Superior temporal gyrus (tissue), 1 donor: ENCODE measurements around the gene PHETA1.

ENCODE experiments used
- DNase-seq: peaks from one replicate; pipeline ENCODE4 v3.0.0-alpha.2; 2016; ENCODE audit errors: extremely low spot score

The PHETA1 gene

GRCh38 chr12:111368788-111369495 is at the start of gene PHETA1:
Gene PHETA1 (minus strand): TSS chr12:111369095. CDS start chr12:111363427, 5,668 bp downstream.
- DNase-seq, result peak; percentile 88

- no peak for DNase-seq
Observed at GRCh38 chr12:111418594-111418880, 49.6 kb upstream of the PHETA1 start.

GRCh38 chr12:111417784-111418593 is 49.1 kb upstream of the PHETA1 start:
- no peak for DNase-seq

GRCh38 chr12:111417290-111417689 is 48.4 kb upstream of the PHETA1 start:
- DNase-seq, result no peak

GRCh38 chr12:111414711-111415252 is 45.9 kb upstream of the PHETA1 start:
- DNase-seq, result no peak

GRCh38 chr12:111413442-111414086 is 44.7 kb upstream of the PHETA1 start:
- DNase-seq, result no peak

GRCh38 chr12:111412830-111413441 is 44.0 kb upstream of the PHETA1 start:
- DNase-seq, result no peak

- peak; percentile 55 for DNase-seq
Observed at GRCh38 chr12:111412007-111412829, 43.3 kb upstream of the PHETA1 start.

- DNase-seq, result no peak
Observed at GRCh38 chr12:111411185-111411764, 42.4 kb upstream of the PHETA1 start.

- DNase-seq, result no peak
Observed at GRCh38 chr12:111410431-111411184, 41.7 kb upstream of the PHETA1 start.

- no peak for DNase-seq
Observed at GRCh38 chr12:111409780-111410430, 41.0 kb upstream of the PHETA1 start.

- no peak for DNase-seq
Observed at GRCh38 chr12:111409403-111409779, 40.5 kb upstream of the PHETA1 start.

GRCh38 chr12:111408686-111409402 is 39.9 kb upstream of the PHETA1 start:
- DNase-seq, result no peak

- DNase-seq, result no peak
Observed at GRCh38 chr12:111408116-111408440, 39.2 kb upstream of the PHETA1 start.

GRCh38 chr12:111407377-111408115 is 38.7 kb upstream of the PHETA1 start:
- DNase-seq, result no peak

- DNase-seq, result no peak
Observed at GRCh38 chr12:111406474-111407376, 37.8 kb upstream of the PHETA1 start.

- no peak for DNase-seq
Observed at GRCh38 chr12:111405859-111406473, 37.1 kb upstream of the PHETA1 start, which contains the start of gene SH2B3. Gene SH2B3 (plus strand): TSS chr12:111405923. CDS start chr12:111418146, 12,223 bp downstream.
